Small intestine (tissue), 7 donors: ENCODE results near the gene GTF2IRD1. TPM values are rescaled to one million over a fixed set of nuclear protein-coding genes. Genes with fewer than 3 reads are reported as not detected.
"Not testable (repeated sequence)": the region's sequence is repeated elsewhere in the genome, so short reads cannot be mapped to it uniquely, and the experiment has no call there.

ENCODE experiments used
- DNase-seq, 2 donors: peaks; one replicate each; pipeline versions ENCODE4 v3.0.0 to v3.0.0-alpha.2; 2013
- FAIRE-seq: peaks from 2 replicates; lab custom pipeline; 2012; peaks lifted over from hg19 to GRCh38; lab: Jason Lieb, UNC
- H3K27ac ChIP-seq, 3 donors: one replicate each; pipeline ENCODE4 v1.5.1; 2013; ENCODE audit warnings: low read length in 2 of 3, mild to moderate bottlenecking in 2 of 3, control low read depth in 1 of 3, inconsistent platforms in 1 of 3, low read depth in 1 of 3, moderate library complexity in 1 of 3
- H3K27me3 ChIP-seq, 3 donors: one replicate each; pipeline ENCODE4 v1.6.1; 2013; ENCODE audit warnings: low read length in 3 of 3, inconsistent platforms in 1 of 3; ENCODE audit not compliant: control insufficient read depth in 3 of 3, insufficient read depth in 3 of 3
- H3K36me3 ChIP-seq, 3 donors: one replicate each; pipeline ENCODE4 v1.6.1; 2013; ENCODE audit warnings: low read length in 3 of 3, inconsistent platforms in 1 of 3, low read depth in 1 of 3, mild to moderate bottlenecking in 1 of 3, moderate library complexity in 1 of 3; ENCODE audit not compliant: control insufficient read depth in 3 of 3, insufficient read depth in 2 of 3
- H3K4me1 ChIP-seq, 3 donors: one replicate each; pipeline ENCODE4 v1.6.1; 2013; ENCODE audit warnings: low read length in 2 of 3, inconsistent platforms in 1 of 3, low read depth in 1 of 3, mild to moderate bottlenecking in 1 of 3, moderate library complexity in 1 of 3; ENCODE audit not compliant: control insufficient read depth in 3 of 3, insufficient read depth in 2 of 3
- H3K4me3 ChIP-seq, 3 donors: one replicate each; pipeline ENCODE4 v1.5.1; 2013; ENCODE audit warnings: low read length in 3 of 3, control low read depth in 1 of 3, inconsistent platforms in 1 of 3, low read depth in 1 of 3, mild to moderate bottlenecking in 1 of 3, moderate library complexity in 1 of 3
- H3K9me3 ChIP-seq, 2 donors: one replicate each; pipeline ENCODE4 v1.6.1; 2013; ENCODE audit warnings: low read depth in 1 of 2, low read length in 1 of 2; ENCODE audit not compliant: control insufficient read depth in 2 of 2, insufficient read depth in 1 of 2
- WGBS, 3 donors: extraction: QIAGEN DNeasy Blood & Tissue Kit; methylation state at CpG; one replicate each; pipeline ENCODE4 v1.1.7; 2013; 5-methylcytosine and 5-hydroxymethylcytosine counted together
- polyA plus RNA-seq, 4 donors: library from polyadenylated mRNA; stranded (reverse) in 3 of 4; unstranded in 1 of 4; fragments of 200-250 nt in 3 of 4; fragments of 120-200 nt in 1 of 4; gene quantifications; one replicate each; pipeline versions ENCODE4 v1.2.1 to v1.2.3, GENCODE V29; 2013
- donor health status: healthy with polysubstance abuse.
- donor health status: control.
- donor health status: control.
- donor health status: Bipolar disorder and iron deficiency.
- donor health status: healthy.

Gene GTF2IRD1
- polyA plus RNA-seq, 4 donors, result 1.6 to 55.2 (median 10.1) TPM

DNA sequence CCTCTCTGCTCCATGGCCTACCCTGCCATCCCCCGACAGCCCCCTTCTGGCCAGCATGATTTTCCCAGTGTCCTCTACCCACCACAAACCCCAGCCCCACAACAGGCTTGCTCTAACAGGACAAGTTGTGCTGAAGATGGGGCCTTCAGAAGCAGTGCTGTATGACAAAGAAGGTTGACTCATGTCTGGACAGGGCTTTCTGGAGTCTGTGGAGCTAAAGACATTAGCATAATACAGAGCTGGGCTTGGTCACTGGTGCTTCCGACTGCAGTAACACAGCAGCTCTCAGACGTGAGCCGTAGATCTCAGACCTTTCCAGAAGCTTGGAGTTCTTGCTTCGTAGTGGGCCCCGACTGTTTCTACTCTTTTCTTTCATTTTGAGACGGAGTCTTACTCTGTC, 100.5 kb downstream of the GTF2IRD1 start:
- Histone ChIP-seq H3K36me3 (peaks cover 5 to 92% (median 6%) of the 10 kb centered on the region in 3 donors), H3K27me3 (no peaks in the 10 kb centered on the region), H3K27ac (no peak overlapping the region), H3K4me3 (no peak overlapping the region), H3K4me1 (no peaks in the 10 kb centered on the region), H3K9me3 (no peaks in the 10 kb centered on the region)
- no peak for FAIRE-seq
- no peak for DNase-seq
- WGBS, 3 donors, result 92 to 95% (median 93%) methylated on average over 7 of the region's 7 CpGs

- 59 to 80% (median 71%) methylated on average over 5 of the region's 5 CpGs for WGBS, 3 donors
- FAIRE-seq, result no peak
- Histone ChIP-seq H3K36me3 (peaks cover 5 to 94% (median 7%) of the 10 kb centered on the region in 3 donors), H3K27me3 (no peaks in the 10 kb centered on the region), H3K4me3 (no peak overlapping the region), H3K4me1 (no peaks in the 10 kb centered on the region), H3K9me3 (no peaks in the 10 kb centered on the region), H3K27ac (no peak overlapping the region)
- no peak for DNase-seq
These were observed 106.5 kb downstream of the GTF2IRD1 start for GRCh38 chr7:74560086-74560719.

GRCh38 chr7:74561898-74562613, 108.3 kb downstream of the GTF2IRD1 start:
- Histone ChIP-seq H3K4me1 (no peaks in the 10 kb centered on the region), H3K9me3 (no peaks in the 10 kb centered on the region), H3K27me3 (no peaks in the 10 kb centered on the region), H3K36me3 (peaks cover 5 to 92% (median 7%) of the 10 kb centered on the region in 3 donors), H3K27ac (no peak overlapping the region), H3K4me3 (no peak overlapping the region)
- FAIRE-seq, result no peak
- WGBS, 3 donors, result 89 to 90% (median 89%) methylated on average over 12 of the region's 12 CpGs
- DNase-seq, result no peak

GRCh38 chr7:74563639-74564038, 109.9 kb downstream of the GTF2IRD1 start:
- not testable (repeated sequence) for H3K4me3 ChIP-seq, DNase-seq, H3K27ac ChIP-seq, H3K4me1 ChIP-seq, H3K27me3 ChIP-seq, FAIRE-seq, H3K9me3 ChIP-seq
- peaks cover 3 to 86% (median 4%) of the 10 kb centered on the region in 3 donors for H3K36me3 ChIP-seq
- 94 to 97% (median 94%) methylated on average over 6 of the region's 6 CpGs for WGBS, 3 donors

- 85 to 94% (median 91%) methylated on average over 2 of the region's 2 CpGs for WGBS, 3 donors
- Histone ChIP-seq H3K27ac (no peak overlapping the region), H3K9me3 (no peaks in the 10 kb centered on the region), H3K4me3 (no peak overlapping the region), H3K36me3 (peaks cover 0 to 81% (median 0%) of the 10 kb centered on the region in 3 donors), H3K4me1 (no peaks in the 10 kb centered on the region), H3K27me3 (no peaks in the 10 kb centered on the region)
- no peak for FAIRE-seq
- no peak for DNase-seq
These were observed 113.6 kb downstream of the GTF2IRD1 start for GRCh38 chr7:74567318-74567668.

GRCh38 chr7:74568658-74569057, 115.0 kb downstream of the GTF2IRD1 start:
- H3K9me3 ChIP-seq, result no peaks in the 10 kb centered on the region
- peaks cover 0 to 80% (median 0%) of the 10 kb centered on the region in 3 donors for H3K36me3 ChIP-seq
- H3K4me3 ChIP-seq, result no peak overlapping the region
- DNase-seq (no peak), FAIRE-seq (no peak)
- WGBS, 3 donors, result 54 to 70% (median 61%) methylated on average over 2 to 5 of the region's 5 CpGs
- H3K27ac ChIP-seq, result no peak overlapping the region
- H3K4me1 ChIP-seq, result peaks cover 0 to 3% (median 0%) of the 10 kb centered on the region in 3 donors
- H3K27me3 ChIP-seq, result no peaks in the 10 kb centered on the region

DNA sequence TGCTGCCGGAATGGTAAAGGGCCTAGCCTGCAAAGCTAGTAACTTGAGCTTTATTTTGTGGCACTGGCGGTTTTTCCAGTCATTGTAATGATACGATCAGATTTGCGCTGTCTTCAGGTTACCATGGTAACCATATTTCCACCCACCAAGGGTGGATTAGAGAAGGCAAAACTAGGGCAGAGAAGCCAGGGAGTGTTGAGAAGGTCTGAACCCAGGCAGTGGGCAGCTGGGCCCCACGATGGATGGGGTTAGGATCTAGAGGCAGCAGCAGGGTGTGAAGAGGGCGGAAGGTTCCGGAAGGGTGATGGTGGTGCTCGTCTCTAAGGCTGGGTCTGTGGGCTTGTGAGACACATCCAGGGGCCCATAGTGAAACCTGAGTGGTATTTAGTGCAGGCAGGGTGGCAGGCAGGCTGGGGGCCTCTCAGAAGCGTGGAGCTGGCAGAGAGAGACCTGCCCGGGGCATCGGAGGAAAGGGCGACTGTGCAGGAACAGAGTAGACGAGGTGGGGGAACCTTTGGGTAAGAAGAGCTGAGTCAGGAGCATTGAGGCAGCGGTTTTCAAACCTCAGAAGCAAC, 115.9 kb downstream of the GTF2IRD1 start:
- WGBS, 3 donors, result 84 to 91% (median 86%) methylated on average over 14 of the region's 14 CpGs
- Histone ChIP-seq H3K4me3 (no peak overlapping the region), H3K9me3 (no peaks in the 10 kb centered on the region), H3K27ac (no peak overlapping the region), H3K36me3 (peaks cover 0 to 79% (median 0%) of the 10 kb centered on the region in 3 donors), H3K4me1 (peaks cover 0 to 3% (median 0%) of the 10 kb centered on the region in 3 donors), H3K27me3 (no peaks in the 10 kb centered on the region)
- DNase-seq (no peak), FAIRE-seq (no peak)

DNA sequence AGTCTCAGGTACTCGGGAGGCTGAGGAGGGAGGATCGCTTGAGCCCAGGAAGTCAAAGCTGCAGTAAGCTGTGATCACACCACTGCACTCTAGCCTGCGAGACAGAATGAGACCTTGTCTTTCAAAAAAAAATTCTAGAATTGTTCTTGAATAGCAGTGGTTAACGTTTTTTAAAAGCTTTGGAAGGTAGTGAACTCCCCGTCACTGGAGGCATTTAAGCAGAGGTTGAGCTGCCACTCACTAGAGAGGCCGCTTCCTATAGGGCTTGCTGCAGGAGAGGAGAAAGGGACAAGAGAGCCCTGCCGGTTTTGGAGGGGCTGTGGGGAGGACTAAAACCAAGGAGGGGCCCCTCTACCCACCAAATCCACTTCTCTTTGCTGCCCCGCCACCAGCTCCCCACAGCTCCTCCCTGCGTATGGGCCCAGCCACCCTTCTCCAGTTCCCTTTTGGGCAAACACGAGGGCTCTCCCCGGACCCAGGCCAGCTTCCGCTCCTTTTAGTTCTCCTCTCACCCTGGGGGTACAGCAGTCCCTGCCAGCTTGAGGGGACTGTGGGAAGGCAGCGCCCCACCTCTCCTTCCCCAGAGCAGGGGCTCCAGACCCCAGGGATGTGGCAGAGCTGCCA, 116.9 kb downstream of the GTF2IRD1 start:
- Histone ChIP-seq H3K36me3 (peaks cover 0 to 75% (median 0%) of the 10 kb centered on the region in 3 donors), H3K4me1 (peaks cover 0 to 5% (median 0%) of the 10 kb centered on the region in 3 donors), H3K4me3 (no peak overlapping the region), H3K27ac (no peak overlapping the region), H3K9me3 (no peaks in the 10 kb centered on the region), H3K27me3 (no peaks in the 10 kb centered on the region)
- no peak for DNase-seq
- WGBS, 3 donors, result 90 to 94% (median 90%) methylated on average over 13 of the region's 13 CpGs
- FAIRE-seq, result no peak
